IPS-18a (cell line): Measurements from ENCODE around the gene ASGR2.
"Not testable (repeated sequence)": the region's sequence is repeated elsewhere in the genome, so short reads cannot be mapped to it uniquely, and the experiment has no call there.

Source experiments
- H3K27ac ChIP-seq: one replicate; pipeline ENCODE4 v1.5.1; 2013; ENCODE audit warnings: low read length
- H3K27me3 ChIP-seq: one replicate; pipeline ENCODE4 v1.6.1; 2013; ENCODE audit warnings: mild to moderate bottlenecking, low read length; ENCODE audit not compliant: control insufficient read depth, insufficient read depth
- H3K36me3 ChIP-seq: one replicate; pipeline ENCODE4 v1.6.1; 2013; ENCODE audit warnings: low read depth, low read length; ENCODE audit not compliant: control insufficient read depth
- H3K4me1 ChIP-seq: one replicate; pipeline ENCODE4 v1.6.1; 2013; ENCODE audit warnings: low read depth, low read length; ENCODE audit not compliant: control insufficient read depth
- H3K4me3 ChIP-seq: one replicate; pipeline ENCODE4 v1.5.1; 2013; ENCODE audit warnings: low read length
- H3K9ac ChIP-seq: one replicate; pipeline ENCODE4 v1.6.1; 2013; ENCODE audit warnings: mild to moderate bottlenecking, low read length, moderate library complexity
- H3K9me3 ChIP-seq: one replicate; pipeline ENCODE4 v1.6.1; 2013; ENCODE audit warnings: low read depth, low read length; ENCODE audit not compliant: control insufficient read depth

Gene ASGR2

DNA sequence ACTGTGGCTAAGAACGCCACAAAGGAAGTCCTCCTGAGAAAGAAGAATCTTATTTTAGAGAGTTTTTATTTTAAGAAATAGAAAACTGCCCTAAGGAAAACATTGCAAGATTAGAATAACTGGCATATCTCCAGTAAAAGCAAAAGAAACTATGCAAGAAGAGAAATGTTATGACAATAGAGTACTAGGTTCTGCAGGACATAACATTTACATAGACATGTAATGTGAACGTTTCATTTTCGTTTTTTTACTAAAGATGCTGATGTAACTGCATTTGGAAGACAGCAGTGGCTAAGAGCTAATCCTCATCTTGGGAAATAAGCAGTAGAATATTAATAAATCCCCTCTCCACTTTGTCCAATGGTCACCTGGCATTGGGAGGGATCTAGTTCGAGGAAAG, 7.8 kb upstream of the ASGR2 start:
- Histone ChIP-seq H3K4me1 (no peaks in the 10 kb centered on the region), H3K27me3 (no peaks in the 10 kb centered on the region), H3K27ac (no peak overlapping the region), H3K9me3 (no peaks in the 10 kb centered on the region), H3K4me3 (no peak overlapping the region), H3K9ac (no peak overlapping the region), H3K36me3 (no peaks in the 10 kb centered on the region)

DNA sequence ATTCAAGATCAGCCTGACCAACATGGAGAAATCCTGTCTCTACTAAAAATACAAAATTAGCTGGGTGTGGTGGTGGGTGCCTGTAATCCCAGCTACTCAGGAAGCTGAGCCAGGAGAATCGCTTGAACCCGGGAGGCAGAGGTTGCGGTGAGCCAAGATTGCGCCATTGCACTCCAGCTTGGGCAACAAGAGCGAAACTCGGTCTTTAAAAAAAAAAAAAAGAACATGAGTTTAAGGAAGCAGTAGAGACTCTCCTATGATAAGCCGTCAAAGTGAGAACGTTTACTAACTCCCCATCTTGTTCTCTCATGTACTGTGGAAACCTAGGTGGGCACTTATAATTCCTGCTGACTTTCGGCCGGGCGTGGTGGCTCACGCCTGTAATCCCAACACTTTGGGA, 6.0 kb upstream of the ASGR2 start:
- H3K4me1 ChIP-seq, H3K4me3 ChIP-seq, H3K36me3 ChIP-seq, H3K9ac ChIP-seq, H3K27me3 ChIP-seq, H3K9me3 ChIP-seq, H3K27ac ChIP-seq: not testable (repeated sequence)

DNA sequence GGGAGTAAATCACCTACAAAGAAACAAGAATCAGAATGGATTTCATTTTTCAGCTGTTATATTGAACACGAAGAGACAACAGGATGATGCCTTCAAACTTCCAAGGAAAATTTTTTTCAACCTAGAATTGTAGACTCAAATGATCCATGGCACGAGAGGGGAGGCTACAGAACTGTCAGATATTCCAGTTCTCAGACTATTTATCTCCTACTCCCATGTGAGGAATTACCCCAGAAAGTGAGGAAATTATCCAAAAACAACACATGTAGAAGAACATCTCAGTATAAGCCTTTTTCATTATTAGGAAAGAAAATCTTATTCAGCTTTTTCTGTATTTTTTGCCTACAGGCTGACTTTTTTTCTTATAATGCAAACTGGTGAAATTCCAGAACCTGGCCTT, 5.5 kb upstream of the ASGR2 start:
- no peak overlapping the region for H3K9ac ChIP-seq
- no peak overlapping the region for H3K27ac ChIP-seq

DNA sequence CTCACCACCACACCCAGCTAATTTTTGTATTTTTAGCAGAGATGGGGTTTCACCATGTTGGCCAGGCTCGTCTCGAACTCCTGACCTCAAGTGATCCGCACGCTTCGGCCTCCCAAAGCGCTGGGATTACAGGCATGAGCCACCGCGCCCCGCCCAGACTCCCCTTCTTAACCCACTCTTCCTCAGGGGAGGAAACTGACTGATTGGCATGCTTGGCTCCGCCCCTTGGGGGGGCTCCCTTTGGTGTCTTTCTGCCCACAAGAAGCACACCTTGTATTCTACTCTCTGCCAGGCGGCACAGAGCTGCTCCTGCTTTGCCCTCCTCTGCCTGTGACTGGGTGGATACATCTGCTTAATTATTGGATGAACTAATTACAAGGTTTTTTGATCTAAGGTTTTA, 4.7 kb upstream of the ASGR2 start:
- H3K36me3 ChIP-seq, result no peaks in the 10 kb centered on the region
- no peak overlapping the region for H3K27ac ChIP-seq
- H3K4me3 ChIP-seq, result no peak overlapping the region
- no peaks in the 10 kb centered on the region for H3K27me3 ChIP-seq
- no peak overlapping the region for H3K9ac ChIP-seq
- H3K9me3 ChIP-seq, result no peaks in the 10 kb centered on the region
- peaks cover 5% of the 10 kb centered on the region for H3K4me1 ChIP-seq

More for the DNA sequence above, 5.5 kb upstream of the ASGR2 start:
- H3K36me3 ChIP-seq, result no peaks in the 10 kb centered on the region
- H3K4me1 ChIP-seq, result no peaks in the 10 kb centered on the region
- H3K4me3 ChIP-seq, result no peak overlapping the region
- H3K27me3 ChIP-seq, result no peaks in the 10 kb centered on the region
- no peaks in the 10 kb centered on the region for H3K9me3 ChIP-seq

DNA sequence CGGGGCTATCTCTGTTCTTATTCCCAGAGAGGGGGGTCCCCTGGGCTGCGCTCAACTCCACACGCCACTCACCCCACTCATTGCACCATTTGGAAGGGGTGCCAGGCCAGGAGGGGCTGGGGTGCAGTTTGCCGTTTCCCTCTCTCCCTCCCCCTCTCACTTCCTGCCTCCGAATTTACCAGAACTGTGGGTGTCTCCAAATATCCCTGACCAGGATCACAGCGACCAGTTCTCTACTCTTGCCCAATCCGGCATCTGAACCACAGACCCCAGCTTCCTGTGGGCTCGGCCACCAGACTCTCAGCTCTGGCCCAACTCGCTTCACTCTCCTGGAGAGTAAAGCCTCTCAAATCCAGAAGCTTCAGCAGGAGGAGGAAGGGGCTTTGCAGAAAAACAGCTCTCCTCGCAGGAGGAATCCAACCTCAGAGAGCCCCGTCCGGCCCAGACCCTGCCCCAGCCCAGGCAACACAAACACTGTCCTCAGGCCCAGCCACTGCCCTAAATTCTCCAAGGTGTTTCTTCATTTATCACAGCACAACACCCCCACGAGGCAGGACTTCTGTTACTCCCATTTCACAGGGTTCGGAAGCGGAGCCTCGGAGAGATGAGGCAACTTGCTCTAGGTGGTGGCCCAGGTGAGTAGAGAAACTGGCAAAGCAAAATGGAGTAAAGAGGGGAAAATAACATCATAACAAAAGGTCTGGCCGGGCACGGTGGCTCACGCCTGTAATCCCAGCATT, 423 bp upstream of the ASGR2 start:
- Histone ChIP-seq H3K4me3 (no peak overlapping the region), H3K36me3 (no peaks in the 10 kb centered on the region), H3K9ac (no peak overlapping the region), H3K9me3 (no peaks in the 10 kb centered on the region), H3K27ac (no peak overlapping the region), H3K27me3 (no peaks in the 10 kb centered on the region), H3K4me1 (peaks cover 5% of the 10 kb centered on the region)

DNA sequence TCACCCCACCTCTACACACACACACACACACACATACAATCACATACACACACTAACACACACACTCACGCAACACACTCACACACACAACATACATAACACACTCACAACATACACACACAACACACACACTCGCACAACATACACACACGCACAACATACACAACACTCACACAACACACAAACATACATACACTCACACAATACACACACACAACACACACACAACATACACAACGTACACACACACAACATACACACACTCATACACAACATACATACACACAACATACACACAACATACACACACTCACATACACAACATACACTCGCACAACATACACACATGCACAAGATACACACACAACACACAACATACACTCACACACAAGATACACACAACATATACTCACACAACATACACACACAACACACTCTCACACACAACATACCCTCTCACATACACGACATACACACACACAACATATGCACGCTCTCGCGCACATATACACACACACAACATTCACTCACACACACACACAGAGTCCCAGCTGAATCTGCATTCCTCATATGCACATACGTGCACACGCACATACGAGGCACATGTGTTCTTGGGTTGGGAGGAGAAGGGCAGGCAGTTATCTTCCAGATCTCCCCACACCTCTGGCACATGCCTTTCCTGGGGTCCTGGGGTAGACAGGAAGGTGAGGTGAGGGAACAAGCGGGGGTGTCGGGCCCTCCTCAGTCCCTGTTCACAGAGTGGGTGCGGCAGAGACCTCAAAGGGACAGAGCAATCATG, 1.1 kb downstream of the ASGR2 start:
- no peak overlapping the region for H3K9ac ChIP-seq
- no peaks in the 10 kb centered on the region for H3K27me3 ChIP-seq
- H3K27ac ChIP-seq, result no peak overlapping the region
- H3K36me3 ChIP-seq, result no peaks in the 10 kb centered on the region
- H3K9me3 ChIP-seq, result no peaks in the 10 kb centered on the region
- H3K4me3 ChIP-seq, result no peak overlapping the region
- peaks cover 5% of the 10 kb centered on the region for H3K4me1 ChIP-seq

- H3K36me3 ChIP-seq, result no peaks in the 10 kb centered on the region
- no peaks in the 10 kb centered on the region for H3K9me3 ChIP-seq
- no peak overlapping the region for H3K9ac ChIP-seq
- H3K4me3 ChIP-seq, result no peak overlapping the region
- peaks cover 5% of the 10 kb centered on the region for H3K4me1 ChIP-seq
- no peak overlapping the region for H3K27ac ChIP-seq
- H3K27me3 ChIP-seq, result no peaks in the 10 kb centered on the region
Measured at GRCh38 chr17:7112510-7113108, 2.0 kb downstream of the ASGR2 start.

DNA sequence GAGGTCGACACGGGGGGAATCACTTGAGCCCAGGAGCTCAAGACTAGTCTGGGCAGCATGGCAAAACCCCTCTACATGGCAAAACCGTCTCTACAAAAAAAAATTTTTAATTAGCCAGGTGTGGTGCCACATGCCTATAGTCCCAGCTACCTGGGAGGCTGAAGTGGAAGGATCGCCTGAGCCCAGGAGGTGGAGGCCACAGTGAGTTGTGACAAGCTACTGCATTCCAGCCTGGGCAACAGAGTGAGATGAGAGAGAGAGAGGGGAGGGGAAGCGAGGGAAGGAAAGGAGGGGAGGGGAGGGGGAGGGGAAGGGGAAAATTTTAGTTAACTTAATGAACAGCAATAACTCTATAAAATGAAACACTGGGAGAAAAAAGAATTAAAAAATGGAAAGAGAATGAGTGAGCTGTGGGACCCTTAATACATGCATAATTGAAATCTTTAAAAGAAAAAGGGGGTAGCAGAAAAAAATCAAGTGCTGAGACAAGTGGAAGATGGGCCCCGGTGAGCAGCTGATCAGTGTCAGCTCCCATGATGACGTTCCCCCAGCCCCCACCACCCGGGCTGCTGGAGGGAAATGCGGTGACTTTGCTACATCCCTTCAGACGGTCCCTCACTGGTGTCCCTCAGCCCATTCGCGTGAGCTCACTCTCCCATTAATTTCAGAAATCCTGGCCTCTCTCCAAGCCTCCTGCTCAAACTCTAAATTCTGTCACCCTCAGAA, 2.7 kb downstream of the ASGR2 start:
- Histone ChIP-seq H3K27ac (no peak overlapping the region), H3K4me1 (peaks cover 5% of the 10 kb centered on the region), H3K36me3 (no peaks in the 10 kb centered on the region), H3K9me3 (no peaks in the 10 kb centered on the region), H3K27me3 (no peaks in the 10 kb centered on the region), H3K4me3 (no peak overlapping the region), H3K9ac (no peak overlapping the region)

GRCh38 chr17:7110617-7111306, 3.9 kb downstream of the ASGR2 start:
- Histone ChIP-seq H3K27ac (no peak overlapping the region), H3K36me3 (no peaks in the 10 kb centered on the region), H3K4me3 (no peak overlapping the region), H3K27me3 (no peaks in the 10 kb centered on the region), H3K4me1 (peaks cover 5% of the 10 kb centered on the region), H3K9me3 (no peaks in the 10 kb centered on the region), H3K9ac (no peak overlapping the region)

GRCh38 chr17:7109461-7110322, 4.9 kb downstream of the ASGR2 start:
- Histone ChIP-seq H3K27ac (no peak overlapping the region), H3K27me3 (no peaks in the 10 kb centered on the region), H3K4me3 (no peak overlapping the region), H3K9me3 (no peaks in the 10 kb centered on the region), H3K4me1 (peaks cover under 1% of the 10 kb centered on the region), H3K36me3 (no peaks in the 10 kb centered on the region), H3K9ac (no peak overlapping the region)
